HG03432 (cell line): ENCODE results near the gene HOMER2.
"Not testable (repeated sequence)": the region's sequence is repeated elsewhere in the genome, so short reads cannot be mapped to it uniquely, and the experiment has no call there.

ENCODE experiments used
- ATAC-seq: cut with Tn5 transposase; IDR thresholded peaks from one replicate; pipeline ENCODE4 v1.9.1; 2021; ENCODE audit warnings: mild to moderate bottlenecking, moderate library complexity; ENCODE audit not compliant: unreplicated experiment

Gene HOMER2

GRCh38 chr15:82952158-82953081, at the start of gene HOMER2:
HOMER2 (minus strand) TSS chr15:82952720; CDS start chr15:82952535, 185 bp downstream.
- peak; percentile 45 for ATAC-seq

- not testable (repeated sequence) for ATAC-seq
Observed at GRCh38 chr15:83000672-83001031, 48.1 kb upstream of the HOMER2 start.

DNA sequence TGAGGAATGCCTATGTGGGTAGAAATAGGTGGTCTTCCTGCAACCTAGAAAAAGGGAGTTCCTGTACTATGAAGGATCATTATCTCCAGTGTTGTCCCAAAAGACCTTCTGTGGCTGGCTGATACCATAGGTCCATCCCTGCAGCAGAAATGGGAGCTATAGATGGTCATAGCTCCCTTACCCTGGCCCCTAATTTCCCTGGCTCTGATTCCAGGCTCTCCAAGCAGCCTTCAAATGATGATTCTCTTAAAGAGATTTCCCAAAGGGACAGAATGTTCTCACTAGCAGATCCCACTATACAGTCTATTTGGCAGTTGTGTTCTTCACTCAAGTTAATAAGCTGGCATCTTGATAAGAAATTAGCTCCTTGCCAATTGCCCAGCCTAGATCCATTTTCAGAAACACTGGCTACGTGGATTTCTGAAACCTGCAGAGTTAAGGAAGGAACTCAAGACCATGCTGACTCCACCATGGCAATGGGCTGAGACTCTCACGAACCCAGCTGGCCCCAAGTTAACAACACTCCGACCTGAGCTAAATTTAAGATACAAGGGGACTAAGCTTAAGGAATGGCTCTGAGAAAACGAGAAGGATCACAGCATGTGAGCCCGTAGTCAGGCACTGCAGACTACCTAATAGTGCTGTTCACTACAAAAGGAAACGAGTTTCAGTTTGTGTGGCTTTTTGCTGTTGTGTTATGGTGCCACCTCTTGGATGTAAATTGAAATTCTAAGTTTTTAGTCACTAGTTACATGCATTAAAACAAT, 47.6 kb upstream of the HOMER2 start:
- ATAC-seq, result peak; percentile 75

- ATAC-seq, result no peak
Observed at GRCh38 chr15:82999426-82999825, 46.9 kb upstream of the HOMER2 start.

DNA sequence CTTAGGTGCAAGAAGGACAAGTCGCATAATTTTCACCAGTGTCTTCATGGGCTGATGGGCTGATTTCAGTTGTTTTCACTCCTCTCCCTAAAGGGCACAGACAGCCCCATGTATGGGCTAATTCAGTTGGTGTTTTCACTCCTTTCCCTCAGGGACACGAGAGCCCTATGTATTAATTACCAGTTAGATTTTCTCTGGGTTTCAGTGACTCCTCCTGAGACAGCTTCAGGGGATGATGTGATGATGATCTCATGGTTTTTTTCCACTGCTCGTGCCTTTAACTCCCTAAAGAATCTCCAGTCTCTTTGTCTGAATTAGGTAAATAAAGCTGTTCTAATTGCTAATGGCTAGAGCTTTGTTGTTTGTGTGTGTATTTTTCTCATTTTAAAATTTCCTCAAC, 43.4 kb upstream of the HOMER2 start:
- ATAC-seq, result no peak

- ATAC-seq, result no peak
Observed at GRCh38 chr15:82995076-82995475, 42.6 kb upstream of the HOMER2 start.

- no peak for ATAC-seq
Observed at GRCh38 chr15:82993144-82993543, 40.6 kb upstream of the HOMER2 start.

- no peak for ATAC-seq
Observed at GRCh38 chr15:82992436-82992998, 40.0 kb upstream of the HOMER2 start.

GRCh38 chr15:82986442-82986780, 33.9 kb upstream of the HOMER2 start:
- ATAC-seq, result peak; percentile 39

- ATAC-seq, result peak; percentile 96
Observed at GRCh38 chr15:82985688-82986441, 33.3 kb upstream of the HOMER2 start, which contains the start of gene RAMAC. RAMAC (plus strand) TSS chr15:82986210; CDS start chr15:82989019, 2,809 bp downstream.

DNA sequence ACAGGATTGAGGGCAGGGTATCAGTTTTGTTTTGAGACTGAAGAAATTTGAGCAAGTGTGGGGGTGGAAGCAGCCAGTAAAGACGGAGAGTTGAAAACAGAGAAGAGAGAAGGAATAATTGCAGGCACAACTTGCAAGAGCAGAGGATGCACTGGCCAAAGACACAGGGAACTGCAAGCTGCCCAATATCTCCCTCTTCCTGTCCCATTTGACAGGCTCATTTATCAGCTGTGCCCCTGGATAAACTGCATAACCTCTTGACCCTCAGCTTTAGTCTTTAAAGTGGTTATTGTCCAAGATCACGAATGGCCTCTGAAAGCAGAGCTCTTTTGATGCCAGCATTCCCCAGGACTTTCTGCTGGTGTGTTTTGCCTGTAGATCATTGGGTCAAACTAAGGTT, 28.5 kb upstream of the HOMER2 start:
- no peak for ATAC-seq

DNA sequence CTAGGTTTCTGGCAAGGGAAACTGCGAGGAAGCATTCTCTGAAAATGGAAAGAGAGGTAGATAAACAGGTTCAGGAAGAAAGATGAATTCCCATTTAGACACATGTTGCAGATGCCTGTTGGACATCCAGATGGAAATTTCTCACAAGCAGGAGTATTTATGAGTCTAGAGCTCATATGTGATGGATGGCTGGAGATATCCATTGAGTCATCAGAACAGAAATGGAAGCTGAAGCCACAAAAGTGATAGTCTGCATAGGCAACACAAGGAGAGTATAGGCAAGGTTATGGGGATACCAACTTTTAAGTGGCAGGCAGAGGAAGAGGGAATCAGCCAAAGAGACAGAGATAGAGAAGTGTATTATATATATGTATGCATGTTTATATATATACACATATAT, 27.2 kb upstream of the HOMER2 start:
- no peak for ATAC-seq

GRCh38 chr15:82978438-82978837, 25.9 kb upstream of the HOMER2 start:
- no peak for ATAC-seq

- no peak for ATAC-seq
Observed at GRCh38 chr15:82977076-82977475, 24.6 kb upstream of the HOMER2 start.

DNA sequence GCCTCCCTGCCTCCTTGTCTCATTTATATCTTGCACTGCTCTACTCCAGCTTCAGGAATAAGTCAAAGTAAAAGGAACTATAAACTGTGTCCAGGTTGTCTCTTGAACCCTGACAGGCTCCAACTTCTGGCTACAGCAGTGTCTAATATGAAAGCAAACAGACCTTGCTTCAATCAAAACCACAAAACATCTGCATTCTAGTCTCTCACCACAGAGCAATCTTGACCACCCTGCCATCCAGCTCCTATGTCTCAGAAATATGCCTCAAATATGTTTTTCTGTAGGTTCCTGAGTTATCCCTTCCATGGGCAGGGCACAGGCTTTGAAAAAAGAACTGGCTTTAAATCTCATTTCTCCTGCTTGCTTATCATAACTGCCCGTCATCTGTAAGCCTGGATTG, 20.5 kb upstream of the HOMER2 start:
- ATAC-seq, result no peak

DNA sequence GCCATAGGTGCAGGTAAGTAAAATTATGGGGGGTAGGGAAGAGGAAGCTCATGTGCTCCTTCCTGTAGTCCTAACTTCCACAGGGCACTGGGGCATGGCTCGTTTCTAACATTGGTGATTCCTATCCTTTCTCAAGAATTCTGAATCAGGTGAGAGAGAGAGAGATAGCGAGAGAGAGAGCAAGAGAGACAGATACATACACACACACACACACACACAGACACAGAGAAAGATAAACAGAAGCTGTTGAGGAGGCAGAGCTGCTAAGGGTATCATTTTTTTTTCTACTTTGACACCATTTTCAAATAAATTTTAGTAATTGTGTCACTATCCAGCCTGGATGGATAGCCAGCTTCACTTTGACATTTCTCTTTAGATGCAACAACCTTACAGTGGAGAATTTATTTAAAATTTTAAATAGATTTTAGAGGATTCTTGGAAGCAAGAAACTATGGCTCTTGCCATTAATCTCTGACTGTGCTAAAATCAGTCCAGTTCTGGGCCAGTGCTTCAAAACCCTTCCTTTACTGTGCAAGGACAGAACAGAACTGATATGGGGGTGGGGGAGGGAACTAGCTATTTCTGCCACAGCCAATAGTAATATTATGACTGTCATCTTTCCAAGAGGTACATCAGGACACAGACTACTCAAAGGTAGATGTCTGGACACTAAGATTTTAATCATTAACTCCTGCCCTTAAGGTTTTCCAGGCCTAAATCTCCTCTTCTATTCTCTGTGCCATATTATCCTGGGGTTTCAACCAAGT, 18.9 kb upstream of the HOMER2 start:
- no peak for ATAC-seq

DNA sequence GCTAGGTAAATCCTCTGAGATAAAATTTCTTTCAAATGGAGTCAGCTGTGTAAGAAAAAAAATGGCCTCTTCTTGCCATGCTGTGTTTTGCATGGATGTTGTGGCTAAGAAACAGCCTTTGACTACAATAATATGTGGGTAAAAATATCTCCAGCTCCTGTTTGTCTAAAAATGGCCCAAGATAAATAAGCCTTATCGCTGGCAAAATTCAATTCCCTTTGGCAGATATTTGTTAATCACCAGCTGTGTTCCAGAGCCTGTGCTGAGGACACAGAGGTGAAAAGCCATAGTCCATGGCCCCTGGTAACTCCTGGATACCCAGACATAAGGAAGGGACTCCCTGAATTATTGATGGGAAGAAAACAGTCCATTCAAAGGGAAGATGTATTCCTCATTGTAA, 18.2 kb upstream of the HOMER2 start:
- no peak for ATAC-seq

- ATAC-seq, result no peak
Observed at GRCh38 chr15:82970078-82970686, 17.7 kb upstream of the HOMER2 start.

- ATAC-seq, result no peak
Observed at GRCh38 chr15:82969353-82969752, 16.8 kb upstream of the HOMER2 start.

DNA sequence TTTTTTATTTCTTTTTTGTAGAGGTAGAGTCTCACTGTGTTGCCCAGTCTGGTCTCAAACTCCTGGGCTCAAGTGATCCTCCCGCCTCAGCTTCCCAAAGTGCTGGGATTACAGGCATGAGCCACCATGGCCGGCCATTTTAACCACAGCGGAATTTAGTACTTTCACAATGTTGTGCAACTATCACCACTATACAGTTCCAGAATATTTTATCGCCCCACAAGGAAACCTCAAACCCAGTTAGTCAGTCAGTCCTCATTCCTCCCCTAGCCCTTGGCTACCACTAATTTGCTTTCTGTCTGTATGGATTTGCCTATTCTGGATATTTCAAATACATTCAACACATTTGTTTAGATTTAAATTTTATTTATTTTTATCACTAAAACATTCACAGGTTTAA, 15.5 kb upstream of the HOMER2 start:
- no peak for ATAC-seq
